HG02870 (cell line): ENCODE measurements around the gene ARMC12.
"Not testable (repeated sequence)": the region's sequence is repeated elsewhere in the genome, so short reads cannot be mapped to it uniquely, and the experiment has no call there.

Source experiments
- ATAC-seq: cut with Tn5 transposase; IDR thresholded peaks from one replicate; pipeline ENCODE4 v1.9.1; 2021; ENCODE audit warnings: mild to moderate bottlenecking, moderate library complexity; ENCODE audit not compliant: unreplicated experiment

ARMC12 gene

GRCh38 chr6:35731736-35732532, 4.9 kb upstream of the ARMC12 start:
- peak; percentile 43 for ATAC-seq

- ATAC-seq = no peak
Measured at GRCh38 chr6:35733633-35734032, 3.2 kb upstream of the ARMC12 start.

GRCh38 chr6:35734319-35734718, 2.5 kb upstream of the ARMC12 start:
- not testable (repeated sequence) for ATAC-seq

GRCh38 chr6:35735452-35735851, 1.4 kb upstream of the ARMC12 start:
- ATAC-seq = no peak

- no peak for ATAC-seq
Measured at GRCh38 chr6:35736253-35736894, 458 bp upstream of the ARMC12 start.

GRCh38 chr6:35737413-35738211, 780 bp downstream of the ARMC12 start:
- ATAC-seq = no peak

GRCh38 chr6:35739645-35740524, 3.1 kb downstream of the ARMC12 start:
- no peak for ATAC-seq

DNA sequence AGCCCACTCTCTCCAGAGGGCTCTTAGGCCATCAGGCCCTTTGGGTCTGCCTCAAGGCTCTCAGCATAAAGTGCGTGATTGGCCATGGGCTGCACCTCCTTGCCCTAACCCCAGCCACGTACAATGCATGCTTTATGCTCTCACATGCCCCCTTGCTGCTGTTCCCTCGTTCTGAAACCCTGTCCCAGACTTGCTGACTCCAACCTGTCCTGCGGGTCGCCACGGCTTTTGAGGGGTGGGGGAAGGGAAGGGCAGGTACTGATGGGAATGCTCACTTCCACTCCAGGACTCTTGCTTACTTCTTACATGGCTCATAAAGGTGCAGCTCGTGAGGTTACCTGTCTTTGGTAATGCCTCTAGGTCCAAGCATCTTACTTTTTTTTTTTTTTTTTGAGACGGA, 6.0 kb downstream of the ARMC12 start:
- no peak for ATAC-seq

DNA sequence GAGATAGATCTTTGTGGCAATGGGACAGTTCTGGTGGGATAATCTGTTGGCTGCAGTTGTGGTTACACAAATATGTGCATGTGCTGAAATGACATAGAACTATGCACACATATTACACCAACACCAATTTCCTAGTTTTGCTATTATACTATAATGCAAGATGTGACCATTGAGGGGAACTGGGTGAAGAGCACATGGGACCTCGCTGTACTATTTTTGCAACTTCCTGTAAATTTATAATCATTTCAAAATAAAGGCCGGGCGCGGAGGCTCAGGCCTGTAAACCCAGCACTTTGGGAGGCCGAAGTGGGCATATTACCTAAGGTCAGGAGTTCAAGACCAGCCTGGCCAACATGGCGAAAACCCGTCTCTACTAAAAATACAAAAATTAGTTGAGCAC, 8.7 kb downstream of the ARMC12 start:
- ATAC-seq = no peak

DNA sequence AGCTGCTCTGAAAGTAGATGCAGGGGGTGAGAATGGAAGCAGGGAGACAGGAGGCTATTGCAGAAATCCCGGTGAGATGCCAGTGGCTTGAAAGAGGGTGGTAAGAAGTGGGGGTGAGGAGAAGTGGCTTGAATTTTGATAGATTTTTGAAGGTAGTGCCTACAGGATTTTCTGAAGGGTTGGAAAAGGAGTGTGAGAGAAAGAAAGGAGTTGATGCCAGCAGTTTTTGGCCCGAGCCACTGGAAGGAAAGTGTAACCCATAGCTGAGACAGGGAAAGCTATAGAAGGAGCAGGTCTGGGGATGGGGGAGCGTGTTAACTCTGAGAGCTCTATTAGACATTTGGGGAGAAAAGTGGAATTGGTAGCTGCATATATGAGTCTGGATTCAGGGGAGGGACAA, 9.7 kb downstream of the ARMC12 start:
- no peak for ATAC-seq

DNA sequence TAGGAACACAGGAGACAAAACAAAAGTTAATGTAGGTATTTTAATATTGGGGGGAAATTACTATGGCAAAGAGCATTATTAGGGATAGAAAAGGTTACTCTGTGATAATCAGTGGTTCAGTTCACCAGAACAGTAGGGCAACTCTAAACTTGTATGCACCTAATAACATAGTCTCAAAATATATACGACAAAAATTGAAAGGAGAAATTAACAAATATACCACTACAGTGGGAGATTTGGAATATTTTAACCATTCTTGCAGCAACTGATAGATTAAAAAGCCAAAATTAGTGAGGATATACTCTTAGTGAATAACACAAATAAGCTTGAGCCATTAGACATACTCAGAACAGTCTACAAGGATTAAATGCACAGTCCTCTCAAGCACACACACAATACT, 11.0 kb downstream of the ARMC12 start:
- no peak for ATAC-seq

DNA sequence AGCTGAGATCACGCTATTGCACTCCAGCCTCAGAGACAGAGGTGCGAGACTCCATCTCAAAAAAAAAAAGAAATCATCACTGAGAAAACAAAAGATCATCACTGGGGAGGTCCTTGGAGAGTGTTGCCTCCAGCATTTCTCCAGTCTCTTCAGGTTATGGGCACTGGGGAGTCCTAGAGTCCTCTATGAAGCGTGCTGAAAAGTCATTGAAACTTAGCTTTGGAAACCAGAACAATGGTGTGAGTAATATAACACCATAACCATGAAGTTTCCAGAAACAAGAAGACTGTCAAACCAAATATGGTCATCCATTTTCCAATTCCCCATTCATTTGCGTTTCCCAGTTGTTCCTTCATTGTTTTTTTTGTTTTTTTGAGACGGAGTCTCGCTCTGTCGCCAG, 13.7 kb downstream of the ARMC12 start:
- ATAC-seq = no peak

GRCh38 chr6:35751594-35751993, 14.8 kb downstream of the ARMC12 start:
- no peak for ATAC-seq

GRCh38 chr6:35752330-35752729, 15.5 kb downstream of the ARMC12 start:
- ATAC-seq = no peak

GRCh38 chr6:35754452-35755277, 17.8 kb downstream of the ARMC12 start:
- no peak for ATAC-seq

GRCh38 chr6:35755278-35755924, 18.6 kb downstream of the ARMC12 start:
- no peak for ATAC-seq

- no peak for ATAC-seq
Measured at GRCh38 chr6:35757456-35758123, 20.8 kb downstream of the ARMC12 start.

DNA sequence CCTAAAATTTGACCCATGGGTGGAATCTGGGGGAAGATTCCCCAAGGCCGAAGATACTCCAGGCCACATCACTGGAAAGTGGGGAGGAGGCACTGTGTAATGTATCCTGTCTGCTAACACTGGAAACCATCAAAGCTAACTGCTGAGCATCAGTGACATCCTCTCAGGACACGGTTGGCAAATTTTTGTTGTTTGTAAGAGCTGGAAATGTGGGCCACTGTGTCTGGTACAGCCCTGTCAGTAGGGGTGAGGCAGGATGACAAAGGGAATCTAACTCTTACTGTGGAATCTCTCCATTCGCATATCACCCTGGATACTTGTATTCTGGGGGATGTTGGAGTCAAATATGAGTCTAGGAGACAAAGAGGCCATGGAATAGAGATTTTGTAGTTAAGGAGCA, 22.6 kb downstream of the ARMC12 start:
- no peak for ATAC-seq

GRCh38 chr6:35765739-35766138, 28.9 kb downstream of the ARMC12 start:
- ATAC-seq = no peak
